NCI-H2107 (cell line): ENCODE results near the gene AIG1.

Source experiments
- DNase-seq: peaks from one replicate; lab custom pipeline; 2025; lab: John Stamatoyannopoulos, UW

The AIG1 gene

GRCh38 chr6:143097224-143097795, 36.6 kb downstream of the AIG1 start:
- DNase-seq = no peak

GRCh38 chr6:143098054-143098671, 37.5 kb downstream of the AIG1 start:
- no peak for DNase-seq

- DNase-seq = no peak
Measured at GRCh38 chr6:143099647-143100046, 39.0 kb downstream of the AIG1 start.

- DNase-seq = no peak
Measured at GRCh38 chr6:143100429-143100828, 39.7 kb downstream of the AIG1 start.

- no peak for DNase-seq
Measured at GRCh38 chr6:143103916-143104315, 43.2 kb downstream of the AIG1 start.

GRCh38 chr6:143107440-143107839, 46.8 kb downstream of the AIG1 start:
- no peak for DNase-seq

- no peak for DNase-seq
Measured at GRCh38 chr6:143107911-143108761, 47.4 kb downstream of the AIG1 start.

- no peak for DNase-seq
Measured at GRCh38 chr6:143109196-143109595, 48.5 kb downstream of the AIG1 start.

- DNase-seq = no peak
Measured at GRCh38 chr6:143110572-143110971, 49.9 kb downstream of the AIG1 start.

- no peak for DNase-seq
Measured at GRCh38 chr6:143110996-143111395, 50.3 kb downstream of the AIG1 start.

GRCh38 chr6:143111443-143111842, 50.8 kb downstream of the AIG1 start:
- no peak for DNase-seq

- no peak for DNase-seq
Measured at GRCh38 chr6:143112084-143112768, 51.5 kb downstream of the AIG1 start.

GRCh38 chr6:143112837-143113236, 52.1 kb downstream of the AIG1 start:
- no peak for DNase-seq

- DNase-seq = no peak
Measured at GRCh38 chr6:143115728-143116127, 55.0 kb downstream of the AIG1 start.

GRCh38 chr6:143117108-143117507, 56.4 kb downstream of the AIG1 start:
- no peak for DNase-seq

- no peak for DNase-seq
Measured at GRCh38 chr6:143119260-143119659, 58.6 kb downstream of the AIG1 start.

- no peak for DNase-seq
Measured at GRCh38 chr6:143123081-143123480, 62.4 kb downstream of the AIG1 start.

GRCh38 chr6:143123941-143124340, 63.3 kb downstream of the AIG1 start:
- no peak for DNase-seq

- DNase-seq = no peak
Measured at GRCh38 chr6:143125455-143125854, 64.8 kb downstream of the AIG1 start.

- no peak for DNase-seq
Measured at GRCh38 chr6:143125864-143126573, 65.3 kb downstream of the AIG1 start.

- no peak for DNase-seq
Measured at GRCh38 chr6:143126574-143126941, 65.9 kb downstream of the AIG1 start.
